Activated CD4-positive, alpha-beta memory T cell treated with anti-CD3 and anti-CD28 coated beads for 36 hours (primary cell): ENCODE results near the gene IFT52. TPM values are rescaled to one million over a fixed set of nuclear protein-coding genes. Genes with fewer than 3 reads are reported as not detected.
A peak's percentile ranks its signal among the peaks of the same experiment; 100 is the strongest.

ENCODE experiments used
- CTCF ChIA-PET: fragments of 350-600 bp; sonication (Branson Sonifier 250); formaldehyde crosslinking; loops from one replicate; lab custom pipeline; 2021; ENCODE audit warnings: antibody characterized with exemption, inconsistent platforms; lab: Charles Lee
- POLR2A ChIA-PET: fragments of 350-600 bp; sonication (Branson Sonifier 250); formaldehyde crosslinking; loops from one replicate; lab custom pipeline; 2021; ENCODE audit warnings: antibody characterized with exemption; lab: Charles Lee
- DNase-seq: peaks from one replicate; pipeline ENCODE4 v3.0.0-alpha.2; 2020
- H3K27ac Mint-ChIP-seq: one replicate; pipeline ENCODE4 v1.8.0; 2021; ENCODE audit warnings: mixed read lengths
- H3K27me3 Mint-ChIP-seq: one replicate; pipeline ENCODE4 v1.8.0; 2021; ENCODE audit warnings: mixed read lengths
- H3K36me3 Mint-ChIP-seq: one replicate; pipeline ENCODE4 v1.8.0; 2021; ENCODE audit warnings: mixed read lengths
- H3K4me1 Mint-ChIP-seq: one replicate; pipeline ENCODE4 v1.8.0; 2021; ENCODE audit warnings: low read depth, mixed read lengths
- H3K4me3 Mint-ChIP-seq: one replicate; pipeline ENCODE4 v1.8.0; 2021; ENCODE audit warnings: mild to moderate bottlenecking, mixed read lengths
- H3K9me3 Mint-ChIP-seq: one replicate; pipeline ENCODE4 v1.8.0; 2021; ENCODE audit warnings: mixed read lengths
- intact Hi-C: fragments of 100-400 bp; cut with micrococcal nuclease; formaldehyde crosslinking; loops from one replicate; pipeline ENCODE4 v1.15.1; 2023
- total RNA-seq, 2 experiments: library from RNA; stranded (reverse); gene quantifications; one replicate each; pipeline ENCODE4 v1.2.3, GENCODE V29; 2021

IFT52 gene
- total RNA-seq, 2 experiments from 2014 or later, result 15.3 to 17.0 TPM

- ChIA-PET CTCF (interaction anchor here (1.2 to 1.6 kb wide), 3 partner anchors 11 to 232 kb away, joined by 3 to 6 read pairs (median 4); no protein-coding TSS in a partner anchor), POLR2A (interaction anchor here (1.5 kb wide), 1 partner anchor 224 kb away, joined by 4 read pairs; the partner anchor contains the start of gene SRSF6)
- intact Hi-C loops, result no loop called here
- Mint-ChIP-seq H3K36me3 (peaks cover 30% of the 10 kb centered on the region), H3K27me3 (no peaks in the 10 kb centered on the region), H3K27ac (no peak overlapping the region), H3K4me1 (peaks cover 12% of the 10 kb centered on the region), H3K9me3 (no peaks in the 10 kb centered on the region), H3K4me3 (no peak overlapping the region)
- no peak for DNase-seq
Measured at GRCh38 chr20:43680981-43681380, 90.2 kb downstream of the IFT52 start.

- POLR2A ChIA-PET, result interaction anchor here (1.5 kb wide), 1 partner anchor 224 kb away, joined by 4 read pairs; the partner anchor contains the start of gene SRSF6
- Mint-ChIP-seq H3K4me1 (peaks cover 12% of the 10 kb centered on the region), H3K27ac (no peak overlapping the region), H3K27me3 (no peaks in the 10 kb centered on the region), H3K9me3 (no peaks in the 10 kb centered on the region), H3K4me3 (no peak overlapping the region), H3K36me3 (peaks cover 27% of the 10 kb centered on the region)
- intact Hi-C loops, result no loop called here
- DNase-seq, result no peak
- CTCF ChIA-PET, result interaction anchor here (1.2 to 1.6 kb wide), 3 partner anchors 10 to 232 kb away, joined by 3 to 6 read pairs (median 4); no protein-coding TSS in a partner anchor
Measured at GRCh38 chr20:43681468-43681942, 90.8 kb downstream of the IFT52 start.

GRCh38 chr20:43681991-43682410 lies 91.3 kb downstream of the IFT52 start:
- Mint-ChIP-seq H3K4me3 (no peak overlapping the region), H3K27ac (no peak overlapping the region), H3K9me3 (no peaks in the 10 kb centered on the region), H3K36me3 (peaks cover 26% of the 10 kb centered on the region), H3K4me1 (peaks cover 12% of the 10 kb centered on the region), H3K27me3 (no peaks in the 10 kb centered on the region)
- ChIA-PET POLR2A (no interaction called here), CTCF (interaction anchor here (1.3 to 1.6 kb wide), 2 partner anchors 10 to 233 kb away, joined by 3 to 4 read pairs; no protein-coding TSS in a partner anchor)
- intact Hi-C loops, result no loop called here
- DNase-seq, result peak; percentile 15

- ChIA-PET POLR2A (no interaction called here), CTCF (interaction anchor here (1.3 kb wide), 1 partner anchor 233 kb away, joined by 3 read pairs; no protein-coding TSS in a partner anchor)
- Mint-ChIP-seq H3K36me3 (peaks cover 22% of the 10 kb centered on the region), H3K4me1 (peaks cover 12% of the 10 kb centered on the region), H3K27me3 (no peaks in the 10 kb centered on the region), H3K9me3 (no peaks in the 10 kb centered on the region), H3K4me3 (no peak overlapping the region), H3K27ac (no peak overlapping the region)
- intact Hi-C loops, result no loop called here
- DNase-seq, result no peak
Measured at GRCh38 chr20:43682446-43682845, 91.7 kb downstream of the IFT52 start.

GRCh38 chr20:43686820-43687219 lies 96.1 kb downstream of the IFT52 start:
- H3K27me3 Mint-ChIP-seq, result no peaks in the 10 kb centered on the region
- POLR2A ChIA-PET, result no interaction called here
- H3K4me3 Mint-ChIP-seq, result no peak overlapping the region
- intact Hi-C loops, result no loop called here
- CTCF ChIA-PET, result interaction anchor here (0.6 to 1.8 kb wide), 2 partner anchors 148 to 244 kb away, joined by 3 to 5 read pairs; no protein-coding TSS in a partner anchor
- peaks cover 12% of the 10 kb centered on the region for H3K4me1 Mint-ChIP-seq
- peaks cover 26% of the 10 kb centered on the region for H3K36me3 Mint-ChIP-seq
- no peak for DNase-seq
- no peak overlapping the region for H3K27ac Mint-ChIP-seq
- H3K9me3 Mint-ChIP-seq, result no peaks in the 10 kb centered on the region

GRCh38 chr20:43689165-43689564 lies 98.4 kb downstream of the IFT52 start:
- Mint-ChIP-seq H3K27ac (no peak overlapping the region), H3K4me3 (no peak overlapping the region), H3K36me3 (peaks cover 16% of the 10 kb centered on the region), H3K4me1 (peaks cover 6% of the 10 kb centered on the region), H3K9me3 (no peaks in the 10 kb centered on the region), H3K27me3 (no peaks in the 10 kb centered on the region)
- ChIA-PET POLR2A (no interaction called here), CTCF (interaction anchor here (0.7 to 1.4 kb wide), 2 partner anchors 391 to 501 kb away, joined by 3 read pairs; no protein-coding TSS in a partner anchor)
- no peak for DNase-seq
- intact Hi-C loops, result no loop called here

- no peak overlapping the region for H3K4me3 Mint-ChIP-seq
- intact Hi-C loops, result loop anchor here (5.0 kb wide), 1 partner anchor 154 kb away; no protein-coding TSS in a partner anchor
- H3K4me1 Mint-ChIP-seq, result peaks cover 6% of the 10 kb centered on the region
- no peaks in the 10 kb centered on the region for H3K27me3 Mint-ChIP-seq
- peaks cover 20% of the 10 kb centered on the region for H3K36me3 Mint-ChIP-seq
- no peak for DNase-seq
- ChIA-PET POLR2A (interaction anchor here (1.3 kb wide), 1 partner anchor 234 kb away, joined by 5 read pairs; the partner anchor contains the start of gene SRSF6), CTCF (interaction anchor here (0.7 to 4.6 kb wide), 14 partner anchors 10 to 368 kb away, joined by 3 to 86 read pairs (median 4); no protein-coding TSS in a partner anchor)
- H3K9me3 Mint-ChIP-seq, result no peaks in the 10 kb centered on the region
- H3K27ac Mint-ChIP-seq, result no peak overlapping the region
Measured at GRCh38 chr20:43690943-43691598, 100.3 kb downstream of the IFT52 start.

- no peaks in the 10 kb centered on the region for H3K9me3 Mint-ChIP-seq
- no peaks in the 10 kb centered on the region for H3K27me3 Mint-ChIP-seq
- intact Hi-C loops, result loop anchor here (5.0 kb wide), 1 partner anchor 155 kb away; no protein-coding TSS in a partner anchor
- H3K27ac Mint-ChIP-seq, result no peak overlapping the region
- peak; percentile 73 for DNase-seq
- ChIA-PET POLR2A (interaction anchor here (1.0 to 1.3 kb wide), 2 partner anchors 101 to 235 kb away, joined by 3 to 5 read pairs; partner anchors contain the start of genes IFT52 and SRSF6), CTCF (interaction anchor here (0.6 to 4.6 kb wide), 17 partner anchors 9 to 368 kb away, joined by 3 to 86 read pairs (median 3); no protein-coding TSS in a partner anchor)
- peaks cover 19% of the 10 kb centered on the region for H3K36me3 Mint-ChIP-seq
- peaks cover 6% of the 10 kb centered on the region for H3K4me1 Mint-ChIP-seq
- H3K4me3 Mint-ChIP-seq, result no peak overlapping the region
Measured at GRCh38 chr20:43691928-43692524, 101.3 kb downstream of the IFT52 start.

- intact Hi-C loops, result loop anchor here (5.0 kb wide), 1 partner anchor 157 kb away; no protein-coding TSS in a partner anchor
- no peak overlapping the region for H3K4me3 Mint-ChIP-seq
- no peak for DNase-seq
- ChIA-PET CTCF (interaction anchor here (4.6 kb wide), 1 partner anchor 156 kb away, joined by 86 read pairs; no protein-coding TSS in a partner anchor), POLR2A (no interaction called here)
- H3K27ac Mint-ChIP-seq, result no peak overlapping the region
- H3K4me1 Mint-ChIP-seq, result no peaks in the 10 kb centered on the region
- no peaks in the 10 kb centered on the region for H3K27me3 Mint-ChIP-seq
- peaks cover 16% of the 10 kb centered on the region for H3K36me3 Mint-ChIP-seq
- no peaks in the 10 kb centered on the region for H3K9me3 Mint-ChIP-seq
Measured at GRCh38 chr20:43694763-43695162, 104.0 kb downstream of the IFT52 start.

- Mint-ChIP-seq H3K27me3 (no peaks in the 10 kb centered on the region), H3K4me3 (no peak overlapping the region), H3K4me1 (no peaks in the 10 kb centered on the region), H3K9me3 (no peaks in the 10 kb centered on the region), H3K36me3 (peaks cover 23% of the 10 kb centered on the region), H3K27ac (no peak overlapping the region)
- intact Hi-C loops, result no loop called here
- DNase-seq, result no peak
- CTCF ChIA-PET, result no interaction called here
- POLR2A ChIA-PET, result no interaction called here
Measured at GRCh38 chr20:43695571-43695970, 104.8 kb downstream of the IFT52 start.
